HL-60 (cell line): Measurements from ENCODE around the gene GGA3.

Source experiments
- DNase-seq, 2 experiments: peaks; one replicate each; pipeline ENCODE4 v3.0.0-alpha.2; 2010 to 2020; ENCODE audit warnings: low read depth in 1 of 2, low spot score in 1 of 2
- H3K27ac ChIP-seq: fragments of 250-450 bp; sonication (Bioruptor Pico); replicated peaks from 2 replicates; pipeline ENCODE4 v1.5.1; 2020; ENCODE audit warnings: mild to moderate bottlenecking, moderate library complexity
- H3K27me3 ChIP-seq: fragments of 250-450 bp; sonication (Bioruptor Pico); 2 replicates; pipeline ENCODE4 v1.5.1; 2021; ENCODE audit warnings: mild to moderate bottlenecking, moderate library complexity; ENCODE audit not compliant: insufficient read depth, poor library complexity, severe bottlenecking
- H3K4me3 ChIP-seq: replicated peaks from 2 replicates; pipeline ENCODE4 v1.5.1; 2011; ENCODE audit warnings: mild to moderate bottlenecking, control low read depth, low read length; ENCODE audit not compliant: insufficient read depth
- GABPA ChIP-seq: IDR thresholded peaks from 2 replicates; pipeline ENCODE4 v1.6.1; 2012; ENCODE audit warnings: low read depth
- POLR2AphosphoS5 ChIP-seq: IDR thresholded peaks from 2 replicates; pipeline ENCODE4 v1.6.1; 2012; ENCODE audit warnings: low read depth
- SPI1 ChIP-seq: IDR thresholded peaks from 2 replicates; pipeline ENCODE4 v1.6.1; 2012; ENCODE audit warnings: low read depth, mild to moderate bottlenecking, borderline replicate concordance
- TF ChIP-seq, protein P1 (sequence below): IDR thresholded peaks from one replicate; pipeline ENCODE4 v1.5.1; 2011; ENCODE audit warnings: low read length, control low read depth, inconsistent platforms; ENCODE audit not compliant: insufficient read depth
- TF ChIP-seq, protein P2 (sequence below): IDR thresholded peaks from 2 replicates; pipeline ENCODE4 v1.6.1; 2012; ENCODE audit warnings: low read depth; ENCODE audit not compliant: insufficient replicate concordance

Gene GGA3

DNA sequence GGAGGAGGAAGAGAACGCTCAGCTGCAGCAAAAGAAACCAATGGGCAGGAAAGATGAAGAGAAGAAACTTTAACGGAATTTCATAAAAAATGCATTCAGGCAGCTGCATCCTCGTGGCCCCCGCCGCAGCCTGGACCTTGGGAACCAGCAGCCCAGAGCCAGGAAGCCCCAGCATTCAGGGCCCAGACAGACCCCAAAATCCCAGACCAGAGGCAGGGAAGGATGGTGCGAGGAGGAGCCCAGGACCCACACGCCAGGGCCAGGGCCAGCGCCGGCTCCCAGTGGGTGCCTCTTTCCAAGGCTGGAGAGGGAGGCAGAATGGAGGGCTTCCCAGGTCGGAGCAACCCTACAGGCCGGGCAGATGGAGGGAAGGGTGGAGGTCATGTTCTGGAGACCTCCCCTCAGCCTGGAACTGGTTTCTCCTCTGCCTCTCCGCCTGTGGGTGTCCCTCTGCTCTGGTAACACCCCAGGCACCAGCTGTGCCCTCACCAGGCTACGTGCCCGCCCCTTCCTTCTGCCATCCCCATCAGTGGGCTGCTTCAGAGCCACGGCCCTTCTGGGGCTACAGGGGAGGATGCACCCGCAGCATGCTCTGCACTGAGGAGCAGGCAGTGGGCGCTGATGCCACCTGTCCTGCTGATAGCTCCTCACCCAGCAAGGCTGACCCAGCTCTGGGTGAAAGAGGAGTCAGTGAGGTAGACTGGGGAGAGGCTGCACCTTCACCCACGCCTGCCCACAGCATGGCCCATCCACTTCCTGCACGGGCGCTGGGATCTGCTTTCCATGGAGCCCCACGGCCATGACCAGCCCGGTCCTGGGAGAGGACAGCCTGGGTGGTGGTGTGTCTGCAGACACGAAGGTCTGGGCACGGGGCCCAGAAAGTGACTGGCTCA, 10.8 kb upstream of the GGA3 start:
- H3K27me3 ChIP-seq, result no peaks in the 10 kb centered on the region
- DNase-seq, result peak in 1 of 2 experiments; percentile 41
- H3K4me3 ChIP-seq, result peak overlapping the region; percentile 70
- TF ChIP-seq GABPA, result no peak
- no peak for TF ChIP-seq POLR2AphosphoS5
- no peak for TF ChIP-seq SPI1
- peak overlapping the region; percentile 98 for H3K27ac ChIP-seq

DNA sequence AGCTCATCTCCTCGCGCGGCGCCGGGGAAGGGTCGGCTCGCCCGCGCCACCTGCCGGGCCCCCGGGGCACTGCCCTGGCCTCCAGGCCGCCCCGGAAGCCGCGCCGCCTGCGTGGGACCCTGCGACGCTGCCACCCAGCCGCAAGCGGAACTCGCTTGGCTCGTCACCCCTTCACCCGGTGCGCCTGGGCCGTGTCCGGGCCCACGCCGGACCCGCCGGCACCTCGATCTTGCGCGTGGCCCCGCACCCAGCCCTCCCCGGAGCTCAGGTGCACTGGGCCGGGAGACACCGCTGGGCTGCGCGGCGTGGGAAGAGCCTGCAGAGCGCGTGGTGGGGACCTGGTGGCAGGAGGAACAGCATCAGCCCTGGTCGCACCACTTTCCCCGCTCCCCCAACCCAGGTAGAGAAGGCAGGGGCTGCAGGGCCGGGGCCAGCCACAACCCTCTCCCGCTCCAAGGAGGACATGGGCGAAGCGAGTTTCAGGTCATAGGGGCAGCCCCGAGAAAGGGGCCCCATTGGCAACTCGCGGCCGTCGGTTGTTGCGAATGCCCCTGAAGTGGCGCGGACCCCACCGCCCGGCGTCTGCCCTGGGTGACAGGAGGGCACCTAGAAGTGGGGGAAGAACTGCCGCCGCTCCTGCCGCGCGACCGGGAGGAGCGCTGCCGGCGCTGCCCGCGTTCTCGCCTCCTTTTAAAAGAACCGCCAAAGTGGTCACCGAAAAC, 10.0 kb upstream of the GGA3 start:
- Histone ChIP-seq H3K27me3 (no peaks in the 10 kb centered on the region), H3K27ac (peak overlapping the region; percentile 98), H3K4me3 (peak overlapping the region; percentile 70)
- TF ChIP-seq POLR2AphosphoS5 (no peak; the same call in 1 of the 2 replicates), GABPA (peak; percentile 61), SPI1 (peak; percentile 48; the same call in 1 of the 2 replicates)
- TF ChIP-seq, protein P1, sequence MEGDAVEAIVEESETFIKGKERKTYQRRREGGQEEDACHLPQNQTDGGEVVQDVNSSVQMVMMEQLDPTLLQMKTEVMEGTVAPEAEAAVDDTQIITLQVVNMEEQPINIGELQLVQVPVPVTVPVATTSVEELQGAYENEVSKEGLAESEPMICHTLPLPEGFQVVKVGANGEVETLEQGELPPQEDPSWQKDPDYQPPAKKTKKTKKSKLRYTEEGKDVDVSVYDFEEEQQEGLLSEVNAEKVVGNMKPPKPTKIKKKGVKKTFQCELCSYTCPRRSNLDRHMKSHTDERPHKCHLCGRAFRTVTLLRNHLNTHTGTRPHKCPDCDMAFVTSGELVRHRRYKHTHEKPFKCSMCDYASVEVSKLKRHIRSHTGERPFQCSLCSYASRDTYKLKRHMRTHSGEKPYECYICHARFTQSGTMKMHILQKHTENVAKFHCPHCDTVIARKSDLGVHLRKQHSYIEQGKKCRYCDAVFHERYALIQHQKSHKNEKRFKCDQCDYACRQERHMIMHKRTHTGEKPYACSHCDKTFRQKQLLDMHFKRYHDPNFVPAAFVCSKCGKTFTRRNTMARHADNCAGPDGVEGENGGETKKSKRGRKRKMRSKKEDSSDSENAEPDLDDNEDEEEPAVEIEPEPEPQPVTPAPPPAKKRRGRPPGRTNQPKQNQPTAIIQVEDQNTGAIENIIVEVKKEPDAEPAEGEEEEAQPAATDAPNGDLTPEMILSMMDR, result peak; percentile 39
- TF ChIP-seq, protein P2, sequence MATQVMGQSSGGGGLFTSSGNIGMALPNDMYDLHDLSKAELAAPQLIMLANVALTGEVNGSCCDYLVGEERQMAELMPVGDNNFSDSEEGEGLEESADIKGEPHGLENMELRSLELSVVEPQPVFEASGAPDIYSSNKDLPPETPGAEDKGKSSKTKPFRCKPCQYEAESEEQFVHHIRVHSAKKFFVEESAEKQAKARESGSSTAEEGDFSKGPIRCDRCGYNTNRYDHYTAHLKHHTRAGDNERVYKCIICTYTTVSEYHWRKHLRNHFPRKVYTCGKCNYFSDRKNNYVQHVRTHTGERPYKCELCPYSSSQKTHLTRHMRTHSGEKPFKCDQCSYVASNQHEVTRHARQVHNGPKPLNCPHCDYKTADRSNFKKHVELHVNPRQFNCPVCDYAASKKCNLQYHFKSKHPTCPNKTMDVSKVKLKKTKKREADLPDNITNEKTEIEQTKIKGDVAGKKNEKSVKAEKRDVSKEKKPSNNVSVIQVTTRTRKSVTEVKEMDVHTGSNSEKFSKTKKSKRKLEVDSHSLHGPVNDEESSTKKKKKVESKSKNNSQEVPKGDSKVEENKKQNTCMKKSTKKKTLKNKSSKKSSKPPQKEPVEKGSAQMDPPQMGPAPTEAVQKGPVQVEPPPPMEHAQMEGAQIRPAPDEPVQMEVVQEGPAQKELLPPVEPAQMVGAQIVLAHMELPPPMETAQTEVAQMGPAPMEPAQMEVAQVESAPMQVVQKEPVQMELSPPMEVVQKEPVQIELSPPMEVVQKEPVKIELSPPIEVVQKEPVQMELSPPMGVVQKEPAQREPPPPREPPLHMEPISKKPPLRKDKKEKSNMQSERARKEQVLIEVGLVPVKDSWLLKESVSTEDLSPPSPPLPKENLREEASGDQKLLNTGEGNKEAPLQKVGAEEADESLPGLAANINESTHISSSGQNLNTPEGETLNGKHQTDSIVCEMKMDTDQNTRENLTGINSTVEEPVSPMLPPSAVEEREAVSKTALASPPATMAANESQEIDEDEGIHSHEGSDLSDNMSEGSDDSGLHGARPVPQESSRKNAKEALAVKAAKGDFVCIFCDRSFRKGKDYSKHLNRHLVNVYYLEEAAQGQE, result peak; percentile 7
- DNase-seq, result peak; percentile 73 to 80

DNA sequence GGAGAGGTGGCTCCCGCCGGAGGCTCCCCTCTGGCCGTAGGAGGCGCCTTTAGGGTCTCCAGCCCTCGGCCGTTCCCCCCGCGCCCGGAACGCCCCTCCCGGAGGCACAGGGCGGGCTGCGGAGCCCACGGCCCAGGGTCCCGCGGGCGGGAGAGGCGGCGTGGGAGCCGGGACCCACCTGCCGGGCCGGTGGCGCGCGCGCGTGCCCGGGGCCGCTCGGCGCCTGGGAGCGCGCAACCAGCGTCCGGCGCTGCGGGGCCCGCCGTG, 9.5 kb upstream of the GGA3 start, which contains the start of gene MIF4GD:
Gene MIF4GD (minus strand): TSS at position 266 of the 267 bp plus-strand sequence. CDS start 1,036 bp downstream, outside the sequence.
- Histone ChIP-seq H3K4me3 (peak within 1 kb of the TSS; percentile 74), H3K27ac (peak within 1 kb of the TSS; percentile 98), H3K27me3 (no peaks in the 10 kb centered on the region)
- no peak for TF ChIP-seq GABPA
- TF ChIP-seq, protein P1, result no peak
- TF ChIP-seq, protein P2, result no peak
- no peak for TF ChIP-seq POLR2AphosphoS5
- TF ChIP-seq SPI1, result no peak
- no peak for DNase-seq

DNA sequence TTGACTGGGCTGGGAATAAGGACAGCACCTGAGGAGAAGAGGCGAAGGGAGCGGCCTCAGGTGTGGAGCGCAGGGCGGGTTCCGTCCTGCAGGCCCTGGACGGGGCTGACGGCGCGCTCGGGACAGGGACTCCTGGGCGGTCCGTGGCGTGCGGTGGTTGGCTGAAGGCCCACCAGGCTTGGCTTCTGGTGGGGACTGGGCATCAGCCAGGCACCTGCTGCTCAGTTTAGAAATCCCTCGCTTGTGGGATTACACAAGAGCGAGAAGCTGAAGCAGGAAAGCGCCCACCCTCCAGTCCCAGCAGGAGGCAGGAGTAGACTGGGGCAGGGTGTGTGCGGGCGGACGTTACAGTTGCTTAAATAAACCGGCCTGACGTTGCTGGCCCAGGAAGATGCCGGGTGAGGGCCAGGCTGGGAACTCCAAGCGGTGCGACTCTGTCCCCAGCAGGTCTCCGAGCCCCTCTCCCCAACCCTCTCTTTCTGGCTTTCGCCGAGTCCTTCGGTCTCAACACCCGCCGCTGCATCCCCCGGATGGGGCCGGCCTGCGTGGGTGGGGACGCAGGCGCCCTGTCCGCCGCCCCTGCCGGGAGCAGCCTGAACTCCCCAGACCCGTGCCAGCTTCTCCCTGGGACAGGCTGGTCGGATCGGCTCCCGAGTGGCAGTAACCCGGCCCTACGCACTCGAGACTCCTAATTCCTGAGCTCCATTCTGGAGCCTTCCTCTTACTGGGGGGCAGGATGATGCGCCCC, 9.0 kb upstream of the GGA3 start:
- H3K4me3 ChIP-seq, result peak overlapping the region; percentile 74
- peak overlapping the region; percentile 88 for H3K27ac ChIP-seq
- TF ChIP-seq POLR2AphosphoS5 (peak; percentile 67), SPI1 (no peak)
- TF ChIP-seq, protein P1, result peak; percentile 0
- TF ChIP-seq, protein P2, result peak; percentile 33
- DNase-seq, result peak; percentile 73 to 86
- no peaks in the 10 kb centered on the region for H3K27me3 ChIP-seq
